ENCODE results near the gene ABHD17A. TPM values are rescaled to one million over a fixed set of nuclear protein-coding genes. Genes with fewer than 3 reads are reported as not detected.

The ABHD17A gene
- total and polyA plus RNA-seq, 2 of the 8 experiments (the other 6 are each of a cell fraction or from before 2014, with no cell fraction given): 41.2 to 87.4 TPM

- Histone ChIP-seq H3K79me2 (ENCODE audit: control insufficient read depth in 1 of 2, insufficient read depth in 2 of 2, low read length in 2 of 2) (peaks cover 12 to 45% of the 10 kb centered on the region in 2 experiments; a peak in 3 of 4 replicates), H3K4me1 (replicated peaks in 1 of 4; ENCODE audit: control insufficient read depth in 3 of 4, insufficient read depth in 4 of 4, low read length in 3 of 4) (peaks cover 0 to 9% (median 8%) of the 10 kb centered on the region in 4 experiments; a peak in 5 of 7 replicates), H3K4me2 (ENCODE audit: insufficient read depth in 1 of 2, low read depth in 2 of 2, low read length in 2 of 2) (peak within 1 kb of the TSS; percentile 75 to 81), H3K18ac (ENCODE audit: extremely low read depth, low read length) (peak within 1 kb of the TSS; percentile 78; the same call in 1 of the 2 replicates), H4K20me1 (replicated peaks in 1 of 2; ENCODE audit: control insufficient read depth in 1 of 2, insufficient read depth in 2 of 2, low read length in 2 of 2) (peaks cover 9 to 20% of the 10 kb centered on the region in 2 experiments), H4K5ac (ENCODE audit: insufficient read length, low read depth, low read length) (peak within 1 kb of the TSS; percentile 27), H2BK120ac (replicated peaks; ENCODE audit: low read depth, low read length) (peak within 1 kb of the TSS; percentile 62), H3K23ac (ENCODE audit: insufficient read length) (no peak within 1 kb of the TSS), H4K91ac (replicated peaks; ENCODE audit: insufficient read length, low read length) (peak within 1 kb of the TSS; percentile 56), H3K4me3 (ENCODE audit: extremely low read depth in 1 of 4, insufficient read depth in 2 of 4, low read depth in 3 of 4, low read length in 4 of 4) (peak within 1 kb of the TSS; percentile 51 to 71 (median 58)), H3K14ac (ENCODE audit: insufficient read length) (no peak within 1 kb of the TSS), H2BK20ac (ENCODE audit: low read length) (peak within 1 kb of the TSS; percentile 91), H2BK15ac (ENCODE audit: low read length) (no peak within 1 kb of the TSS), H3K56ac (replicated peaks; ENCODE audit: insufficient read length, low read depth, low read length) (peak within 1 kb of the TSS; percentile 47), H2AFZ (ENCODE audit: low read length) (no peak within 1 kb of the TSS; the same call in 1 of the 2 replicates), H3K79me1 (ENCODE audit: low read depth, low read length) (peaks cover 15% of the 10 kb centered on the region), H3K9ac (replicated peaks in 1 of 4; ENCODE audit: extremely low read depth in 1 of 4, low read depth in 3 of 4, low read length in 3 of 4) (peak within 1 kb of the TSS; percentile 57 to 79 (median 75)), H3K36me3 (ENCODE audit: control insufficient read depth in 2 of 4, insufficient read depth in 4 of 4, low read length in 3 of 4) (peaks cover 0 to 4% (median under 1%) of the 10 kb centered on the region in 4 experiments; a peak in 1 of 8 replicates), H3K23me2 (ENCODE audit: low read depth, low read length) (peaks cover 3% of the 10 kb centered on the region), H3K4ac (replicated peaks; ENCODE audit: insufficient read length, low read depth, low read length) (peak within 1 kb of the TSS; percentile 63), H3K9me3 (ENCODE audit: insufficient read depth in 2 of 2, low read depth in 1 of 2, low read length in 1 of 2) (no peaks in the 10 kb centered on the region), H2AK5ac (ENCODE audit: low read depth, low read length) (peak within 1 kb of the TSS; percentile 60; the same call in 1 of the 2 replicates), H2BK5ac (ENCODE audit: low read depth, low read length) (peak within 1 kb of the TSS; percentile 97), H3K27me3 (replicated peaks in 1 of 4; ENCODE audit: control insufficient read depth in 3 of 4, extremely low read depth in 1 of 4, insufficient read depth in 3 of 4, low read length in 3 of 4) (no peaks in the 10 kb centered on the region), H4K8ac (ENCODE audit: extremely low read depth, insufficient read depth, low read length) (peak within 1 kb of the TSS; percentile 95), H3K27ac (ENCODE audit: low read depth, low read length) (peak within 1 kb of the TSS; percentile 87), H2BK12ac (ENCODE audit: low read depth, low read length) (peak within 1 kb of the TSS; percentile 75; the same call in 1 of the 2 replicates)
- 1% methylated on average over 74 of the region's 92 CpGs; no CpG with 5 or more reads in 1 of the 2 experiments for WGBS, 2 experiments (ENCODE audit: extremely low coverage in 1 of 2, insufficient coverage in 1 of 2, insufficient read length in 1 of 2, insufficient replicate concordance in 2 of 2, low coverage in 1 of 2, low lambda C conversion rate in 2 of 2, missing lambda C conversion rate in 1 of 2)
- POLR2A ChIA-PET (ENCODE audit: partially characterized antibody): interaction anchor here (0.5 to 2.1 kb wide), 27 partner anchors 8 to 345 kb away, joined by 3 to 10 read pairs (median 3); partner anchors contain the start of gene ABHD17A
- FAIRE-seq: peak; percentile 58
- peak; percentile 94 to 95 for DNase-seq (ENCODE audit: low read depth in 1 of 2, low spot score in 2 of 2)
- CTCF ChIA-PET (ENCODE audit: partially characterized antibody): interaction anchor here (0.6 to 2.1 kb wide), 6 partner anchors 18 to 592 kb away, joined by 3 to 8 read pairs (median 5); no protein-coding TSS in a partner anchor
- peak; percentile 80 for TF ChIP-seq PHF8 (conservative IDR thresholded peaks at IDR 0.05; ENCODE audit: low read depth, low read length)
- no peak for TF ChIP-seq MAFK (IDR thresholded peaks at IDR 0.05; ENCODE audit: low read depth, low read length)
- TF ChIP-seq HDAC6 (IDR thresholded peaks at IDR 0.05; ENCODE audit: low read depth, low read length): no peak
- TF ChIP-seq TEAD4 (IDR thresholded peaks at IDR 0.05; ENCODE audit: low read depth, low read length): no peak
- TF ChIP-seq RAD21 (IDR thresholded peaks at IDR 0.05 in 1 of 2, conservative IDR thresholded peaks at IDR 0.05 in 1 of 2; ENCODE audit: low read depth in 2 of 2, low read length in 2 of 2): no peak
- no peak for TF ChIP-seq RXRA (IDR thresholded peaks at IDR 0.05; ENCODE audit: insufficient read depth, low read depth, low read length)
- TF ChIP-seq CREB1 (IDR thresholded peaks at IDR 0.05): peak; percentile 81
- TF ChIP-seq JUN (IDR thresholded peaks at IDR 0.05; ENCODE audit: low read depth, low read length): no peak
- TF ChIP-seq SP1 (IDR thresholded peaks at IDR 0.05; ENCODE audit: low read depth, low read length): peak; percentile 26; the same call in 1 of the 2 replicates
- TF ChIP-seq TAF1 (IDR thresholded peaks at IDR 0.05; ENCODE audit: low read depth, low read length): peak; percentile 73; the same call in 1 of the 2 replicates
- TF ChIP-seq KDM1A (IDR thresholded peaks at IDR 0.05; ENCODE audit: borderline replicate concordance, low read length): no peak
- peak in 1 of 2 experiments; percentile 82; a peak in 1 of 3 replicates for TF ChIP-seq POLR2A (IDR thresholded peaks at IDR 0.05; ENCODE audit: control extremely low read depth in 1 of 2, low read depth in 2 of 2, low read length in 2 of 2)
These were observed 20.0 kb upstream of the ABHD17A start, which contains the start of the genes ADAT3 and SCAMP4 for GRCh38 chr19:1905110-1905862. ADAT3 (plus strand) TSS chr19:1905399; CDS start chr19:1912048, 6,649 bp downstream. SCAMP4 (plus strand) TSS chr19:1905399; CDS start chr19:1915020, 9,621 bp downstream.
